Measurements from ENCODE around the gene DKKL1. TPM values are rescaled to one million over a fixed set of nuclear protein-coding genes. Genes with fewer than 3 reads are reported as not detected.

DKKL1 gene
- total and polyA plus RNA-seq, 2 of the 4 experiments (the other 2 are of a cell fraction) = 0.67 TPM; not detected in 1

GRCh38 chr19:49315111-49315510 is 48.6 kb upstream of the DKKL1 start:
- Histone ChIP-seq H2BK5ac (ENCODE audit: low read depth, low read length, poor library complexity, severe bottlenecking) (no peak overlapping the region), H4K20me1 (ENCODE audit: insufficient read depth, low read length) (no peaks in the 10 kb centered on the region), H3K4ac (ENCODE audit: low read depth, low read length) (no peak overlapping the region), H3K18ac (ENCODE audit: low read depth, low read length) (no peak overlapping the region), H4K91ac (ENCODE audit: insufficient read depth, low read depth, low read length) (no peak overlapping the region), H3K4me3 (ENCODE audit: insufficient read depth, low read depth, low read length) (no peak overlapping the region), H4K5ac (ENCODE audit: low read depth, low read length) (no peak overlapping the region), H2AFZ (replicated peaks; ENCODE audit: low read length, poor library complexity) (no peak overlapping the region), H2AK9ac (replicated peaks; ENCODE audit: low read depth, low read length, poor library complexity) (no peak overlapping the region), H3K4me1 (ENCODE audit: control insufficient read depth, insufficient read depth, low read length) (no peaks in the 10 kb centered on the region), H4K8ac (ENCODE audit: low read depth in 2 of 2, low read length in 2 of 2) (no peak overlapping the region), H3K4me2 (ENCODE audit: low read depth, low read length) (no peak overlapping the region), H2BK20ac (ENCODE audit: low read depth, low read length) (no peak overlapping the region), H2BK120ac (ENCODE audit: low read depth, low read length) (no peak overlapping the region), H3K14ac (replicated peaks; ENCODE audit: low read depth, low read length) (no peak overlapping the region), H3K9me3 (ENCODE audit: control insufficient read depth, insufficient read depth, low read length) (peaks cover 5% of the 10 kb centered on the region), H2AK5ac (ENCODE audit: low read depth, low read length) (no peak overlapping the region), H3K27ac (ENCODE audit: insufficient read depth, low read length) (no peak overlapping the region), H3K9me1 (ENCODE audit: insufficient read depth, low read length) (no peaks in the 10 kb centered on the region), H2BK15ac (ENCODE audit: low read depth, low read length) (no peak overlapping the region), H3K9ac (ENCODE audit: low read depth, low read length) (no peak overlapping the region), H3K56ac (ENCODE audit: extremely low read depth, insufficient read depth, low read length) (no peak overlapping the region), H3K79me1 (ENCODE audit: low read depth in 1 of 2, low read length in 2 of 2) (no peaks in the 10 kb centered on the region), H3K23ac (ENCODE audit: low read depth, low read length) (no peak overlapping the region), H3K27me3 (ENCODE audit: control insufficient read depth, insufficient read depth, low read length) (no peaks in the 10 kb centered on the region), H3K36me3 (ENCODE audit: control insufficient read depth, insufficient read depth, low read length) (peaks cover 13% of the 10 kb centered on the region)
- POLR2A ChIA-PET (ENCODE audit: unreplicated experiment) = no interaction called here
- TF ChIP-seq MAZ (IDR thresholded peaks at IDR 0.05; ENCODE audit: borderline replicate concordance, low read depth, low read length) (no peak), CHD1 (IDR thresholded peaks at IDR 0.05; ENCODE audit: low read depth, low read length) (no peak), RAD21 (IDR thresholded peaks at IDR 0.05; ENCODE audit: low read length) (no peak), POLR2A (IDR thresholded peaks at IDR 0.05; ENCODE audit: low read depth, low read length) (no peak), RCOR1 (IDR thresholded peaks at IDR 0.05; ENCODE audit: insufficient replicate concordance, low read length) (no peak), SMC3 (IDR thresholded peaks at IDR 0.05; ENCODE audit: low read depth, low read length) (no peak), NFE2L2 (IDR thresholded peaks at IDR 0.05; ENCODE audit: low read depth, low read length) (no peak), CEBPB (IDR thresholded peaks at IDR 0.05; ENCODE audit: low read depth, low read length) (no peak), FOS (IDR thresholded peaks at IDR 0.05; ENCODE audit: low read depth, low read length) (no peak), BHLHE40 (IDR thresholded peaks at IDR 0.05; ENCODE audit: low read depth, low read length) (no peak), ELK1 (IDR thresholded peaks at IDR 0.05; ENCODE audit: borderline replicate concordance, low read depth, low read length) (no peak), MXI1 (IDR thresholded peaks at IDR 0.05; ENCODE audit: borderline replicate concordance, low read depth, low read length) (no peak), MAFK (IDR thresholded peaks at IDR 0.05; ENCODE audit: low read depth, low read length) (no peak), RFX5 (IDR thresholded peaks at IDR 0.05; ENCODE audit: low read depth, low read length) (no peak)
- TF ChIP-seq, protein P1, sequence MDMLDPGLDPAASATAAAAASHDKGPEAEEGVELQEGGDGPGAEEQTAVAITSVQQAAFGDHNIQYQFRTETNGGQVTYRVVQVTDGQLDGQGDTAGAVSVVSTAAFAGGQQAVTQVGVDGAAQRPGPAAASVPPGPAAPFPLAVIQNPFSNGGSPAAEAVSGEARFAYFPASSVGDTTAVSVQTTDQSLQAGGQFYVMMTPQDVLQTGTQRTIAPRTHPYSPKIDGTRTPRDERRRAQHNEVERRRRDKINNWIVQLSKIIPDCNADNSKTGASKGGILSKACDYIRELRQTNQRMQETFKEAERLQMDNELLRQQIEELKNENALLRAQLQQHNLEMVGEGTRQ (IDR thresholded peaks at IDR 0.05; ENCODE audit: low read depth, low read length) = no peak
- TF ChIP-seq, protein P2, sequence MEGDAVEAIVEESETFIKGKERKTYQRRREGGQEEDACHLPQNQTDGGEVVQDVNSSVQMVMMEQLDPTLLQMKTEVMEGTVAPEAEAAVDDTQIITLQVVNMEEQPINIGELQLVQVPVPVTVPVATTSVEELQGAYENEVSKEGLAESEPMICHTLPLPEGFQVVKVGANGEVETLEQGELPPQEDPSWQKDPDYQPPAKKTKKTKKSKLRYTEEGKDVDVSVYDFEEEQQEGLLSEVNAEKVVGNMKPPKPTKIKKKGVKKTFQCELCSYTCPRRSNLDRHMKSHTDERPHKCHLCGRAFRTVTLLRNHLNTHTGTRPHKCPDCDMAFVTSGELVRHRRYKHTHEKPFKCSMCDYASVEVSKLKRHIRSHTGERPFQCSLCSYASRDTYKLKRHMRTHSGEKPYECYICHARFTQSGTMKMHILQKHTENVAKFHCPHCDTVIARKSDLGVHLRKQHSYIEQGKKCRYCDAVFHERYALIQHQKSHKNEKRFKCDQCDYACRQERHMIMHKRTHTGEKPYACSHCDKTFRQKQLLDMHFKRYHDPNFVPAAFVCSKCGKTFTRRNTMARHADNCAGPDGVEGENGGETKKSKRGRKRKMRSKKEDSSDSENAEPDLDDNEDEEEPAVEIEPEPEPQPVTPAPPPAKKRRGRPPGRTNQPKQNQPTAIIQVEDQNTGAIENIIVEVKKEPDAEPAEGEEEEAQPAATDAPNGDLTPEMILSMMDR (conservative IDR thresholded peaks at IDR 0.05; ENCODE audit: low read depth, low read length) = no peak
- dilution Hi-C loops (cut with HindIII; ENCODE audit: low sequenced_read_pairs, unreplicated experiment) = no loop called here
- BruUV-seq (replicated peaks) = no TSS peak
- CTCF ChIA-PET = interaction anchor here (1.3 kb wide), 1 partner anchor 13 kb away, joined by 4 read pairs; no protein-coding TSS in a partner anchor
- ATAC-seq (ENCODE audit: low read depth) (no peak), DNase-seq (no peak)
- intact Hi-C loops (cut with micrococcal nuclease) = no loop called here
- in situ Hi-C loops (cut with MboI; ENCODE audit: low sequenced_read_pairs) = no loop called here
- no CpG with 5 or more reads among the region's 1 CpG for WGBS, 2 experiments (ENCODE audit: extremely low coverage in 2 of 2, insufficient read length in 1 of 2)
